GM19351 (cell line): ENCODE results near the gene STPG2.
"Not testable (repeated sequence)": the region's sequence is repeated elsewhere in the genome, so short reads cannot be mapped to it uniquely, and the experiment has no call there.

Experiments used
- ATAC-seq: cut with Tn5 transposase; IDR thresholded peaks from one replicate; pipeline ENCODE4 v1.9.1; 2021; ENCODE audit warnings: mild to moderate bottlenecking, moderate library complexity; ENCODE audit not compliant: unreplicated experiment

Gene STPG2

DNA sequence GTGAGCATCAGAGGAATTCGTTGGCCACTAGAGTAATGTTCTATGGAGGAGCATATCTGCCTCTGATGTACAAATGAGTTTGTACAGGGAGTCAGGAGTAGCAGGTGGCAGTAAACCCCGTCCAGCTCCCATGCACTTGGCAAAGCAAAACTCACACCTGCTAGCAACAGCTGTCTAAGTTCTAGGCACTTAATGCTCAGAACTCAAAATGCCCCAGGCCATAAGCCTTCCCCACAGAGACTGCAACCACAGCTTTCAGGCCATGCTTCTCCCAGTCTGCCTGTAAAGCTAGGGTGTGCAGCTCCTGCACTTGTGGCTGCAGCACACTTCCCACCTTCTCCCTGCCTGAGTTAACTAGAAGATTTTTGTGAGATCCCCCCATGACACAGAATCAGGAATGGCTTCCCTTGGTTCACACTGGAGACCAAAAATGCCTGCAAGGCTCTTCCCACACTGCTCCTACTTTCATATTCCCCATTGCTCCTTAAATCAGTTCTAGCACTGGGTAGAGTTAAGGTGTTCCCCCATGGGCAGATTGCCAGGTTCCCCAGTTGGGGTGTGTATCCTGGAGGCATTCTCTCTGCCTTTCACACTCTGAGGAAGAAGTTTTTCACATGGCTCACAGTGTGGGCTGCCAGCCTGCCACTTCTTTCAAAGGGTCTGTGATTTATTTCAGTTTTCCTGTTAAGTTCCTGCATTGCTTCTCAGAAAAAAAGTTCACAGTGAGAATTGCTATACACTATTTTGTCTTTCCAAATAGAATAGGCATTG lies 189.9 kb downstream of the STPG2 start:
- no peak for ATAC-seq

DNA sequence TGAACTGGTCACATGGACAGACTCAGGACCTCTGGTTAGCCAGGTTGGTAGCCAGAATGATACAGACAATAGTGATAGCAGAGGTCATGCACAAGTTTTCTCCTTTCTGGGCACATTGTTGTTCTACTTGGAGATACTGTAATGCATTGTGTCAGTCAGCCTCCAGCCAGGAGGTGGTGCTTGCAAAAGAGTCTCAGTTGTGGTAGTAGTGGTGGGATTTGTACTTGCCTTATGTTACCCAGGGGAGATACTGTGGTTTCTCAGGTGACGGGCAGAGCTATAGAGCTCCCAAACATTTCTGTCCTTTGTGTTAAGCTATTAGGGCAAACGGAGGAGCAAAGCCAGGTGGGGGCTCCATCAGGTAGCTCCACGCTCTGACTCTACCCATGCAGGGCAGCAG lies 190.5 kb downstream of the STPG2 start:
- no peak for ATAC-seq

DNA sequence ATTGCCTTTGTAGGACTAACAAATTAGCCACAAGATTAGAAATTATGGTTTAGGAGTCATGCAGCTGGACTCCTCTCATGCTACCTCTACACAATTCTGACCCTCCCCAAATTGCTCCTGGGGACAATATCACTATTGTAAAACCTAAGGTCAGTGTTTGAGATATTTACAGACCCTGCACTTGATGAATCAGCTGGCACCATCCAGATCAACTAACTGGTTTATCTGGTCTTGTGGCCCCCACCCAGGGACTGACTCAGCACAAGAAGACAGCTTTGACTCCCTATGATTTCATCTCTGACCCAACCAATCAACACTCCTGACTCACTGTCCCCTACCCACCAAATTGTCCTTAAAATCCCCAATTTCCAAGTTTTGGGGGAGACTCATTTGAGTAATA lies 192.4 kb downstream of the STPG2 start:
- no peak for ATAC-seq

DNA sequence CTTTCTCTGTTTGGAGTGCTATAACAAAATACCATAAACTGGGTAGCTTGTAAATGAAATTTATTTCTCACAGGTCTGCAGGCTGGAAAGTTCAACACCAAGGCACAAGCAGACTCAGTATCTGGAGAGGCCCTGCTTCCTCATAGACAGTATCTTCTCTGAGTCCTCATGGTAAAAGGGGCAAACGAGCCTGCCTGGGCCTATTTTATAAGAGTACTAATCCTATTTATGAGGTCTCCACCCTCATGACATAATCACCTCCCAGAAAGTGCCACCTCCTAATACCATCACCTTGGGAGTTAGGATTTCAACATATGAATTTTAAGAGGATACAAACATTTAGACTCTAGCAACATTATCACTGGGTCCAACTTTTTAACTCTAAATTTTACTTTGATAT lies 200.3 kb downstream of the STPG2 start:
- no peak for ATAC-seq

DNA sequence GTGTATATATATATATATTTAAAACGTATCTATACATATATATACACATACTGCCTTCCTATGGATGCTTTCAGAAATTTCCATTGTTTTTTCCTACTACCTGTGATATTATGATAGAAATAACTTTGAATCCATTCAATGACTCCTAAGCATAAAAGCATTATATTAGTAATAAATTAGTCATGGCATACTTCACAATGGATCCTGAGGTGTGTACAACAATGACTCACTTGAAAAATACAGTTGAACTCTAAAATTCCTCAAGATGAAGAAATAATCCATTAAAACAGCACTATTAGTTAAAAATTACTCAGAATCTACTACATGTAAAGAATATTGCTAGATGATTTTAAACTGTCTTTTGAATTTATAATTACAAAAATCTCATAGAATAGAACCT lies 201.1 kb downstream of the STPG2 start:
- no peak for ATAC-seq

DNA sequence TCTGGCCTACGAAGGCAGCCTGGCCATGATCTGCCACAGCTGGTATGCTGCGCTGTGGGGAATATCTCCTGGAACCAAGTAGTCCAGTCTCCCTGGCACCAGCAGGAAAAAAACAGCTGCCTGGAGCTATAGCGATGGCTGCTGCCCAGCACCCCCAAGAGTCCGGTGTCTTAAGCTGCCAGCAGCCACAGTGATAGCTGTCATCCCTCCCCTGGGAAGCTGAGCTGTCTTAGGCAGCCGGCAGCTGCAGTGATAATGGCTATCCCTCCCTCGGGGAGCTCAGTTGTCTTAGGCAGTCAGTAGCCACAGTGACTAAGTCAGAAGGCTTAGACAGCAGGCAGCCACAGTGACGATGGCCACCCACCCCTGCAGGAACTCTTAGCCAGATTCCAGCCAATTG lies 205.1 kb downstream of the STPG2 start:
- ATAC-seq, result no peak

DNA sequence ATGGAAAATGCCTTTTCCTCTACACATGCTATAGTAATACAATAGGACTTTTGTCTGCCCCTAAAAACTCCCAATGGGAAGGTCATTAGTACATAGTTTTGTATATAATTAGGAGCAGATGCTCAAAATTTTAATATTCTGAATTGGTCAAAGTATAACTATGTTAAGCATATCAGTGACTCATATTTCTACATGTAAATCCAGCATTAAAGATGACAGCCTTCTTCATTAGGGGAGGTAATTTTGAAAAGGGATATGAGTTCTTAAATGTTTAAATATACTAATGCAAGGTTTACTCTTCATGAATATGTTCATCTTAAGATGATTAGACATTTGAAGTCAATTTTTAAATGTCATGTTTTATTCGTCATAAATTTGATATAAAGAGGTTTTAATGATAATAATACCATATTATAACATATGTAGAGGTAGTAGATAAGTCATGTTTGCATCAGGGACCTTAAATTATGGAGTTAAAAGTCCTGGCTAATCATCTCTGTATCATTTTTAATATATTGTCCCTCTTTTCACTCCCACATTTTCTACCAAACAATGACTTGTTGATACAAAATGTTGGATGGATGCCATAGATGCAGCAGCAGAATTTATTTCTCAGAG lies 218.8 kb downstream of the STPG2 start:
- no peak for ATAC-seq

DNA sequence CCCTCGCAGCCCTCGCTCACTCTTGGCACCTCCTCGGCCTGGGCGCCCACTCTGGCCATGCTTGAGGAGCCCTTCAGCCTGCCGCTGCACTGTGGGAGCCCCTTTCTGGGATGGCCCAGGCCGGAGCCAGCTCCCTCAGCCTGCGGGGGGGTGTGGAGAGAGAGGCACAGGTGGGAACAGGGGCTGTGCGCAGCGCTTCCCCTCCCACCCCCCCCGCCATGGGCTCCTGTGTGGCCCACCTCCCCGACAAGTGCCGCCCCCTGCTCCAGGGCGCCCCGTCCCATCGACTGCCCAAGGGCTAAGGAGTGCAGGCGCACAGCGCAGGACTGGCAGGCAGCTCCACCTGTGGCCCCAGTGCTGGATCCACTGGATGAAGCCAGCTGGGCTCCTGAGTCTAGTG lies 220.2 kb downstream of the STPG2 start:
- ATAC-seq, result no peak

DNA sequence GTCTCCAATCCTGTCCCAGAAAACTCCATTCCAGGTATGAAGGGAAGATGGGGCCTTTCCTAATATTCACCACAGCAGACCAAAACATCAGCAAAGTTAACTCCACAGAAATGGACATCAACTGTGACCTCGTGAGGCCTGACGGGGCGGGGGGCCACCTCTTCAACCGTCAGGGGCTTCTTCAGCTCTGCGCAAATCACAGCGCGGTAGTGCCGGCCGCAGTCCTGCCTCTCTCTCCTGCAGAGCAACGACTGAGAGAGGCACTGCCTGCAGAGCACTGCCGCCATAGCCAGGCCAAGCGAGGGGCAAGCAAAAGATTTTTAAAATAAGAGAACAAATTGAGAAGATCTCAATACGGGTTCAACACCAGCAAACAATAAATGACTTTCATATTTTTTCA lies 226.2 kb downstream of the STPG2 start:
- no peak for ATAC-seq

DNA sequence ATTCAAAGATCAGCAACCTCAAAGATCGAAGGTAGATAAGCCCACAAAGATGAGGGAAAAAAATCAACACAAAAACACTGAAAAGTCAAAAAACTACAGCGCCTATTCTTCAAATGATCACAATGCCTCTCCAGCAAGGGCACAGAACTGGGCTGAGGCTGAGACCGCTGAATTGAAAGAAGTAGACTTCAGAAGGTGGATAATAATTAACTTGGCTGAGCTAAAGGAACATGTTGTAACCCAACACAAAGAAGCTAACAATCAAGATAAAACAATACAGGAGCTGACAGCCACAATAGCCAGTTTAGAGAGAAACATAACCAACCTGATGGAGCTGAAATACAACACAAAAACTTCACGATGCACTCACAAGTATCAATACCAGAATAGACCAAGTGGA lies 231.1 kb downstream of the STPG2 start:
- no peak for ATAC-seq

DNA sequence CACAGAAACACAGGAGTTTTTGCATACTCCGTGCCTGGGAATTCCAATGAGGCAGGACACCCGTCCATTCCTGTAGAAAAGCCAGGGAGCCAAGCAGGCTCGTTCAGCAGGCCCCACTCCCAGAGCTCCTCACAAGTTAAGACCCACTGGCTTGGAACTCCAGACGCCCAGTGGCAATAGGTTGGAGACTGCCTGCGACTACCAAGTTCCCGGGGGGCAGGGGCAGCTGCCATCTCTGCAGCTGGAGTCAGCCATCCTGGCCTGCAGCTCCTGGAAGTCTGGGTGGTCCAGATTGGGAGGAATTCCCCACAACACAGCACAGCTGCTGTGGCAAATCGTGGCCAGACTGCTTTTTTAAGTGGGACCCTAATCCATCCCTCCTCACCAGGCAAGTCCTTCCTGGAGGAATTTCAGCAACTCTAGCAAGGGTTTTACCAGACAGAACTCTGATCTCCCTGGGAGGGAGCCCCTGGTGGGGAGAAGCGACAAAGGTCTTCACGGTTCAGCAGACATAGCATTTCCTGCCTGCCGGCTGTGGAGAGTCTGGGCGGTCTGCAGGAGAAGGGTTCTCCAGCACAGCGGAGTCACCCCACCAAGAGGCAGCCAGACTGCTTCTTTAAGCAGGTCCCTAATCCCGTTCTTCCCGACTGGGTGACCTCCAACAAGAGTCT lies 231.9 kb downstream of the STPG2 start:
- no peak for ATAC-seq

DNA sequence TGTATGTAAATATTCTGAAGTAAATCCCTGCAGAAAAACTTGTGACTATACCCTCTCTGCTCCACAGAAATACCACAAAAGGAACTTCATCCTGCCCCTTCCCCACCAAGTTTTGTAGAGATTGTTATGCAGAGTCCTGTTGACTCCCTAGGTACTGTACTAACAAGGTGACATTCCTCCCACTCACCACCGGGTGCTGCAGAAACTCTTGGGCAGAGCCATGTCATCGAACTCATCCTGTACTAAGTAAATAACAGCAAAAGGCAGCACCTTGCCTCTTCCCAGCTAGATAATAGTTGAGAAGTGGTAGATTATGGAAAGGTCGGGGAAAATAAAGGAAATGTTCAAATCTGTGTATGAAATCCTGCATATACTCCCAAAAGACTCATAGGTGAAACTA lies 233.3 kb downstream of the STPG2 start:
- ATAC-seq, result peak; percentile 75

DNA sequence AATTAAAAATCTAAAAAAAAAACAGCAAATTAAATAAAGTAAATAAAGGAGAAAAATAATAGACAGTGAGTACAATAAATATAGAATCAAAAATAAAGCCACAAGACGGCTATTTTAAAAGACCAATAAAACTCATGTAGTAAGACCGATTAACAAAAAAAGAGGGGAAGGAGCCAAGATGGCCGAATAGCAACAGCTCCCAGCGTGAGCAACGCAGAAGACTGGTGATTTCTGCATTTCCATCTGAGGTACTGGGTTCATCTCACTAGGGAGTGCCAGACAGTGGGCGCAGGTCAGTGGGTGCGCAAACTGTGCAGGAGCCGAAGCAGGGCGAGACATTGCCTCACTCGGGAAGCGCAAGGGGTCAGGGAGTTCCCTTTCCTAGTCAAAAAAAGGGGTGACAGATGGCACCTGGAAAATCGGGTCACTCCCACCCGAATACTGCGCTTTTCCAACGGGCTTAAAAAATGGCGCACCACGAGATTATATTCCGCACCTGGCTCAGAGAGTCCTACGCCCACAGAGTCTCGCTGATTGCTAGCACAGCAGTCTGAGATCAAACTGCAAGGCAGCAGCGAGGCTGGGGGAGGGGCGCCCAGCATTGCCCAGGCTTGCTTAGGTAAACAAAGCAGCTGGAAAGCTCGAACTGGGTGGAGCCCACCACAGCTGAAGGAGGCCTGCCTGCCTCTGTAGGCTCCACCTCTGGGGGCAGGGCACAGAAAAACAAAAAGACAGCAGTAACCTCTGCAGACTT lies 239.7 kb downstream of the STPG2 start:
- ATAC-seq, result not testable (repeated sequence)

DNA sequence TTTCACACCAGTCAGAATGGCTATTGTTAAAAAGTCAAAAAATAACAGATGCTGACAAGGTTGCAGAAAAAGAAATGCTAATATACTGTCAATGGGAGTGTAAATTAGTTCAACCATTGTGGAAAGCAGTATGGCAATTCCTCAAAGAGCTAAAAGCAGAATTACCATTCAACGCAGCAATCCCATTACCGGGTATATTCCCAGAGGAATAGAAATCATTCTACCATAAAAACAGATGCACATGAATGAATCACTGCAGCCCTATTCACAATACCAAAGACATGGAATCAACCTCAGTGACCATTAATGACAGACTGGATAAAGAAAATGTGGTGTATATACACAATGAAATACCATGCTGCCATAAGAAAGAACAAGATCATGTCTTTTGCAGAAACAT lies 243.0 kb downstream of the STPG2 start:
- no peak for ATAC-seq

DNA sequence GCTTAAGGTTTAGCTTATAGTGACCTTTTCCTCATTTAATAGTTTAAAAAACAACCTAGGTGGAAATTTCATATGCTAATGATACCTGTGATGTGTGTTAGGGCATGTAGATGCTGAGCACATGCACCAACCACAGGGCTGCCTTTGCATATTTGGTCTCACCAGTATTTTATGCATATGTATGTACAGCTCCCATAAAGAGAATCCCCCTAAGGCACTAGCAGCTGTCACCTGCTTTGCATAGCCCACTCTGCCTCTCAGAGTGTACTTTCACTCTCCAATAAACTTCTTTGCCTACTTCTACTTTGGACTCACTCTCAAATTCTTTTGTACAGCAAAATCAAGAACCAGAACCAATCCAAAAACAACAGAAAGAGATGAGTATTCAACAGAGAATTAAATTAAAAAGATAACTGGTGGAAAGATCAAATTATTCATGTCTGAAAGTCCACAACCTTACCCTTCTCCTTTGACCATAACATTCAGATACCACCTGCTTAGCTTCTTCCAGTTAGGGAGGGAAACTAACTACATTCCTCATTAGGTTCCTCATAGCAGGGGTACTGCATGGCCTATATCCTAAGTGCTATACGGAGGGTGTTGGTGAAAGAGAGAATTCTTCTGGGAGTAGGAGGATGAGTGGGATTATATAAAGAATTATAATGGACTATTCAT lies 250.5 kb downstream of the STPG2 start:
- ATAC-seq, result no peak

DNA sequence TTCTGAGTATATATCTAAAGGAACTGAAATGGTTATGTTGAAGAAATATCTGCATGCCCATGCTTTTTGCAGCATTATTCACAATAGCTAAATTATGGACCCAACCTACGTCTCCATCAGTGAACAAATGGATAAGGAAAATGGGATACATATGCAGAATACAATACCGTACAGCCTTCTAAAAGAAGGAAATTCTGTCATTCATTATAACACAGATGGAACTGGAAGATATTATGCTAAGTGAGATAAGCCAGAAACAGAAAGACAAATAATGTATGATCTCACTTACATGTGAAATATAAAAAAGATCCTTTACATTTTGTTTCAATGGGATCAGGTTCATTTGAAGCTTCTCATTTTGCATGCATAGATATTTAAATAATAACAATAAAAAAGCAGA lies 263.3 kb downstream of the STPG2 start:
- ATAC-seq, result no peak

DNA sequence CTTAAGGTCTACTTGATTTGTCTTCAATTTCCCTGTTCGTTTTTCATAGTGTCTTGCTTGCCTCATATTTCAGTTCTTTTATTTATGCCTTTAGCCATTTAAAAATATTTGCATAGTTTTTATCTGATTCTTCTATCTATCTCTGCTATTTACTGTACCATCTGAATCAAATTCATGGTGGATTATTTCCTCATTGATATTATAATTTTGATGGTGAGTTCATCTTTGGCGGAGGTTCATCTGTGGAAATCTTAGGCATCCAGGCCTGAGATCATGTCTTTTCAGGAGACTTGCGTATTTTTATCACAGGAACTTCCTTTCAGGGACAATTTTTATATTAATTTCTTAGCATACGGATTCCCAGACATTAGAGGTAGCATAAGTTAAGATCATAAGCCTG lies 275.2 kb downstream of the STPG2 start:
- ATAC-seq, result no peak

DNA sequence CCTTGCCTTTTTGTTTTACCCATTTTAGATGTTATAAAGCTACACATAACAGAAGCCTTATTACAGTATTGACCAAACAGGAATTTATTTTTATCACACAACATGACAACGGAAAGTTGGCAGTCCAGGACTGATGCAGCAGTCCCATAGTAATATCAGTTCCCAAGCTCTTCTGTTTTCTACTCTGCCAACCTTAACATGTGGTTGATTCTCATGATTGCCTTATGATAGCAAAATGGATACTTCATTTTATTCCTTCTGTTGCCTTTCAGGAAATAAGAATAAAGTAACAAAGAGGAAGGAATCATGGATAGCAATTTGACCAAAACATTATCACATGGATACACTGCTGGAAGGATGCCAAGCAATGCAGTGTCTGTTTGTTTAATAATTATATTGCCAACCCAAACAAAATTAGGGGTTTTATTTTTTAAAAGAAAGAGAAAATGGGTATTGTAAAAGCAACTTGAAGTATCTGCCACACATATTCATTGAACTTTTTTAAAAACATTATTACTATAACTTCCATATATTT lies 275.7 kb downstream of the STPG2 start:
- ATAC-seq, result no peak

DNA sequence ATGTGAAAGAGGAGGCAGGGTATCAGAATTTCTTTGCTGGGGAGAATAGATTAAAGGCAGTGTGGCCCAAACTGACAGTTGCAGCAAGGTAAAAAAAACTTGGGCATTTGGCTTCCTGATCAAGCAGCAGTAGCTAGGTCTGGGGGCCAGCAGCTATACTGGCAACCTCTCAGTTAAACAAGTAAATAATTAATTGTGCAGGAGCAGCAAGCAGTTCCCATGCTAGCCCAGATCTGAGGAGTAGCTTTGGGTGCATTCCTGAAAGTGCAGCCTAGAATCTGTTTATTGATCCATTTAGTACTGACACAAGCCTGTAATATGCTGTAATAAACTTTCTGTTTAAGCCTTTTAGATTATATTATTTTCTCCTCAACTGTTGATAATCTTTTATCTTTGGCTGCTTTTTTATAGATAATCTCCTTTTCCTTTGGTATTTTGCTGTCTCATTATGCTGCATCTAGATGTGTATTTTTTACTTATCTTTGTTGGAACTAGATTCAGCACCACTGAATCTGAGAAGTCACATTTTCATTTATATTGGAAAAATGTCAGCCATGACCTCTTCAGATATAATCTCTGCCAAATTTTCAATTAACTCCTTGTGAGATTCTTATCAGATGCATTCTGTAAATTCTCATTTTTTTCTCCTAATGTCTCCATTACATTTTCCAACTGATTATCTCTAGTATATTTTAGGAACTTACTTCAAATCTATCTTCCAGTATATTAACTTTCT lies 276.3 kb downstream of the STPG2 start:
- no peak for ATAC-seq

DNA sequence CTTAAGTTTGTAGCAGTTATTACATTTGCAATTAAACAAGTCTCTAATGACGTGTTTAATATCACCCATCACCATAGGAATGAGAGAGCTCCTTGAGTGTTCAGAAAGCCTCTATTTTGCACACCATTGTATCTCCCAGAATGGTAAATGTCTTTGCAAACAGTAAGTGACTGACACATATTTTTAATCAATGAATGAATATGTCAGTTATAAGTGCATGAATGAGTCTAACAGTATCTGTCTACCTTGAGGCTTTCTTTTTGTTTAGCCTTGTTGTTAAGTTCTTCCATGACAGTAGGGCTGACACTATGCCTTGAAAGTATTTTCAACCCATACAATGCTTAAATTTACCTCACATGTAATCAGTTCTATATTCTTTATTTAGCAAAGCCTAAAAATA lies 292.2 kb downstream of the STPG2 start:
- ATAC-seq, result no peak
